Hepatocyte (in vitro differentiated cells): Measurements from ENCODE around the gene UPF2. TPM values are rescaled to one million over a fixed set of nuclear protein-coding genes. Genes with fewer than 3 reads are reported as not detected.

Experiments
- DNase-seq: peaks from one replicate; pipeline ENCODE4 v3.0.0-alpha.2; 2016; ENCODE audit warnings: low spot score
- H2AFZ ChIP-seq: fragments of 200-600 bp; sonication (generic); 2 replicates; pipeline ENCODE4 v1.6.0; 2016; ENCODE audit warnings: antibody characterized with exemption, mild to moderate bottlenecking
- H3K27ac ChIP-seq: fragments of 200-600 bp; sonication (generic); 2 replicates; pipeline ENCODE4 v1.5.1; 2016; ENCODE audit warnings: mild to moderate bottlenecking
- H3K27me3 ChIP-seq: fragments of 200-600 bp; sonication (generic); 2 replicates; pipeline ENCODE4 v1.6.1; 2016
- H3K36me3 ChIP-seq: fragments of 200-600 bp; sonication (generic); replicated peaks from 2 replicates; pipeline ENCODE4 v1.5.1; 2016; ENCODE audit warnings: low read depth; ENCODE audit not compliant: insufficient read depth
- H3K4me1 ChIP-seq: fragments of 200-600 bp; sonication (generic); 2 replicates; pipeline ENCODE4 v1.5.1; 2016; ENCODE audit warnings: mild to moderate bottlenecking, moderate library complexity; ENCODE audit not compliant: insufficient read depth
- H3K4me2 ChIP-seq: fragments of 200-600 bp; sonication (generic); 2 replicates; pipeline ENCODE4 v1.6.0; 2016
- H3K4me3 ChIP-seq: fragments of 200-600 bp; sonication (generic); 2 replicates; pipeline ENCODE4 v1.5.1; 2016; ENCODE audit warnings: mild to moderate bottlenecking
- H3K79me2 ChIP-seq: fragments of 200-600 bp; sonication (generic); 2 replicates; pipeline ENCODE4 v1.6.0; 2017; ENCODE audit warnings: mild to moderate bottlenecking
- H3K9me2 ChIP-seq: fragments of 200-600 bp; sonication (generic); replicated peaks from 2 replicates; pipeline ENCODE4 v1.6.0; 2017; ENCODE audit warnings: mild to moderate bottlenecking; ENCODE audit not compliant: insufficient read depth
- H3K9me3 ChIP-seq: fragments of 200-600 bp; sonication (generic); 2 replicates; pipeline ENCODE4 v1.5.1; 2016; ENCODE audit warnings: low read depth, mild to moderate bottlenecking
- H4K20me1 ChIP-seq: fragments of 200-600 bp; sonication (generic); 2 replicates; pipeline ENCODE4 v1.6.0; 2016; ENCODE audit warnings: mild to moderate bottlenecking; ENCODE audit not compliant: insufficient read depth, poor library complexity, severe bottlenecking
- CTCF ChIP-seq: fragments of 200-600 bp; sonication (generic); IDR thresholded peaks from 2 replicates; pipeline ENCODE4 v1.5.1; 2016; ENCODE audit warnings: antibody characterized with exemption, mild to moderate bottlenecking; ENCODE audit not compliant: poor library complexity
- EZH2 ChIP-seq: fragments of 200-600 bp; sonication (generic); IDR thresholded peaks from 2 replicates; pipeline ENCODE4 v1.6.1; 2016; ENCODE audit warnings: antibody characterized with exemption, mild to moderate bottlenecking, borderline replicate concordance
- EZH2phosphoT487 ChIP-seq: fragments of 200-600 bp; sonication (generic); IDR thresholded peaks from one replicate; pipeline ENCODE4 v1.6.1; 2018; ENCODE audit warnings: antibody characterized with exemption, mild to moderate bottlenecking, low read depth, moderate library complexity; ENCODE audit not compliant: unreplicated experiment, severe bottlenecking
- WGBS: methylation state at CpG from one replicate; pipeline ENCODE4 v1.1.6; 2016; ENCODE audit warnings: low lambda C conversion rate; ENCODE audit errors: missing lambda C conversion rate; 5-methylcytosine and 5-hydroxymethylcytosine counted together
- polyA plus RNA-seq: library from polyadenylated mRNA; unstranded; fragments of >200 nt; fragmentation: Nextera tagmentation; extraction: Ambion mirVana; gene quantifications from 2 replicates; pipeline ENCODE4 v1.2.1, GENCODE V29; 2016
- total RNA-seq: library from RNA; depleted of rRNA; stranded (reverse); fragments of >200 nt; gene quantifications from 2 replicates; pipeline ENCODE4 v1.2.3, GENCODE V29; 2014

Gene UPF2
- total and polyA plus RNA-seq, 2 experiments from 2014 or later, result 12.3 to 14.5 TPM

GRCh38 chr10:12063483-12063818 is 20.8 kb upstream of the UPF2 start:
- no peaks in the 10 kb centered on the region for H3K9me2 ChIP-seq
- H3K36me3 ChIP-seq, result no peaks in the 10 kb centered on the region
- no peak overlapping the region for H3K27ac ChIP-seq
- H2AFZ ChIP-seq, result no peak overlapping the region
- no peaks in the 10 kb centered on the region for H3K9me3 ChIP-seq
- no peak for TF ChIP-seq EZH2phosphoT487
- no peak for TF ChIP-seq EZH2
- 81% methylated on average over 3 of the region's 3 CpGs for WGBS
- H3K4me1 ChIP-seq, result no peaks in the 10 kb centered on the region
- H3K79me2 ChIP-seq, result no peaks in the 10 kb centered on the region
- H3K4me2 ChIP-seq, result no peak overlapping the region
- no peak for DNase-seq
- H3K27me3 ChIP-seq, result no peaks in the 10 kb centered on the region
- no peak overlapping the region for H3K4me3 ChIP-seq
- H4K20me1 ChIP-seq, result no peaks in the 10 kb centered on the region

- no peaks in the 10 kb centered on the region for H3K9me3 ChIP-seq
- TF ChIP-seq CTCF (no peak), EZH2 (no peak), EZH2phosphoT487 (no peak)
- no peaks in the 10 kb centered on the region for H3K36me3 ChIP-seq
- no peaks in the 10 kb centered on the region for H3K27me3 ChIP-seq
- no peak overlapping the region for H2AFZ ChIP-seq
- H3K27ac ChIP-seq, result no peak overlapping the region
- DNase-seq, result no peak
- no peak overlapping the region for H3K4me3 ChIP-seq
- H3K79me2 ChIP-seq, result no peaks in the 10 kb centered on the region
- H3K4me2 ChIP-seq, result no peak overlapping the region
- no peaks in the 10 kb centered on the region for H3K9me2 ChIP-seq
- H4K20me1 ChIP-seq, result no peaks in the 10 kb centered on the region
- 66% methylated on average over 14 of the region's 14 CpGs for WGBS
- no peaks in the 10 kb centered on the region for H3K4me1 ChIP-seq
Observed at GRCh38 chr10:12062754-12063482, 20.3 kb upstream of the UPF2 start.

GRCh38 chr10:12061124-12061523 is 18.5 kb upstream of the UPF2 start:
- Histone ChIP-seq H4K20me1 (no peaks in the 10 kb centered on the region), H3K36me3 (no peaks in the 10 kb centered on the region), H2AFZ (no peak overlapping the region), H3K27ac (no peak overlapping the region), H3K9me3 (no peaks in the 10 kb centered on the region), H3K4me1 (no peaks in the 10 kb centered on the region), H3K4me3 (no peak overlapping the region), H3K79me2 (no peaks in the 10 kb centered on the region), H3K4me2 (no peak overlapping the region), H3K9me2 (no peaks in the 10 kb centered on the region), H3K27me3 (no peaks in the 10 kb centered on the region)
- DNase-seq, result no peak
- 63% methylated on average over 4 of the region's 4 CpGs for WGBS
- no peak for TF ChIP-seq CTCF
- TF ChIP-seq EZH2, result no peak
- TF ChIP-seq EZH2phosphoT487, result no peak

- Histone ChIP-seq H3K4me1 (no peaks in the 10 kb centered on the region), H3K79me2 (no peaks in the 10 kb centered on the region), H3K4me2 (no peak overlapping the region), H3K36me3 (no peaks in the 10 kb centered on the region), H2AFZ (no peak overlapping the region), H3K27ac (no peak overlapping the region), H3K9me3 (no peaks in the 10 kb centered on the region), H3K9me2 (no peaks in the 10 kb centered on the region), H3K4me3 (no peak overlapping the region), H3K27me3 (no peaks in the 10 kb centered on the region), H4K20me1 (no peaks in the 10 kb centered on the region)
- WGBS, result 72% methylated on average over 4 of the region's 4 CpGs
- TF ChIP-seq CTCF (no peak), EZH2phosphoT487 (no peak)
- no peak for DNase-seq
Observed at GRCh38 chr10:12056748-12057147, 14.1 kb upstream of the UPF2 start.
